Measurements from ENCODE around the gene NBEA.

The NBEA gene

DNA sequence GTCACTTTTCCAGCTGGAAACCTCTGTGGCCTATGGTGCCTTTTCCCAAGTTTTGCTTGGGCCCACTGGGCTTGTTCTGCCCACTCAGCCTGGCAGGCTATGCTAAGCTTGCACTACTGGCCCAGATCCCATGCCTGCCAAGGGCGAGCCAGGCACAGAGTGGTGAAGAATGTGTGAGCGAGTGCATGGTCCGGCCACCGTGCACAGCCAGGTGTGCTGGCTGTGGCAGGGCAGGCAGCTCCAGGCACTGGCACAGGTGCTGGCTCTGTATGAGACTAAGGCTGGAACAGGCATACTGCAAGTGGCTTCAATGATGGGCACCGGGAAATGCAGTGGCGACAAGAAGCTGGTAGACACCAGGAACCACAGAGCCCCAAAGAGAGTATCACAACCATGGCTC lies 584.5 kb downstream of the NBEA start:
- no peak for DNase-seq

DNA sequence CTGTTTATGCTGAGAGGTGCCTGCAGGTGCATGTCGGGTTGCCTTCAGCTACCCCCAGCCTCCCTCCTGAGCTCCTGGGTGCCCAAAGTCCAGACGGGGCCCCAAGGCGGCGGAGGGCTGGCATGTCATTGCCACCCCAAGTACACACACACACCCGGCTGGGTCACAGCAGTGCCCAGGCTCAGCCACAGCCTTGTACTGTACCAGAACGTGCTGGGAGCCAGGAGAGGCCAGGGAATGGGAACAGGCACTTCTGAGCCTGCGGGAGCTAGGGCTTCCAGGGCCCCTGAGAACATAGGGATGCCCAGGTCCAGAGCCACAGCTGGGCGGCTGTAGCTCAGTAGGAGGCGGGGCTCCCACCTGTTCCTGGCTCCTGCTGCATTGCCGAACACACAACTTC lies 585.4 kb downstream of the NBEA start:
- no peak for DNase-seq

DNA sequence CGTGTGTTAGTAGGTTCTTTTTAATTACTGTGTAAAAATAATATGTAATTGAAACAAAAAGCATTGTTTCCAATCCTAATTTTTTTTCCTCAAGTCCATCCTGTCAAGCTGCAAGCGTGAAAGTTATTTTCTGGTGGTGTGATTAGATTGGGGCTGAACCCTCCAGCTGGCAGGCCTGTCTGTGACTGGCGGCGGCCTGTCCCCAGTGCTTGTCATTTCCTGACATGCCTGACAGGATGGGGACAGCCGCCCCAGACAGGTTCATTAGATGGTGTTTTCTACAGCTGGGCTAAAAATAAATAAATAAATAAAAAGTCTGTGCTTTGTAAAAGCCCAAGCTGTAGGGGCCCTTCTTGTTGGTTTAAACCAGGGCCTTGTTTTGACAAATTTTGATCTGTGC lies 588.1 kb downstream of the NBEA start:
- DNase-seq, result no peak

DNA sequence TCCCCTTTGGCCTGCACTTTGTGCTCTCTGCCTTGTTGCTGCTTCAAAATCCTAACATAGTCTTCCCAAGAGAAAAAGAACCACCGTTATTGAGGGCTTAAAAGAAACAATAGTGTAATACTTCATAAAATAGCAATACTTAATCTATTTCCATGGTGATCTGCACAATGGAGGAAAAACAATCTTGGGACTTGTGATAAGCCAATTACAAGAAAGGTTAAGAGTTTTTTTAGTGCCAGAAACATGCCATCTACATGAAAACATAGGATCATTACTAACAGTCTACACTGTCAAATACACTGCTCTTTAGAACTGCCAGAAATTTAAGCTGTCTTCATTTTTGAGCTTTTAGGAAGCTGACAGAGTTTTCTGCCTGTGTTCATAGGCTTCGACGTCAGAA lies 588.5 kb downstream of the NBEA start:
- DNase-seq, result no peak

DNA sequence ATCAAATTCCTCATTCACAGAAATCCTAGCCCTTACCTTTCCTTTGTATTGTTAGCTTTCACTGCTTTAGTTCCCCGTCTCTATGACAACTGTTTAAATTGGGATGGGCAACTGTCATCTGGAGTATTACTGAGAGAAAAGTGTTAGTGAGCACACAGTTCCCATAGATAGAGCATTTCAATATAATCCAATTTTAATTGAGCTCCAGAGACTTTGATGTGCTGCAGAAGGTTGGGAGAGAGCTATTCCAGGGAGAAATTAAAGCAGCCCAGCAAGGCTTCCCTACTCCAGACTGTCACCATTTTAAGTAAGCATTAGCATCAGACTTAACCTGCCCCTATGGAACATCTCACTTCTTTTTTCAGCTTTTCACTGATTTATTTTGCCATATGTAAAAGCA lies 589.5 kb downstream of the NBEA start:
- no peak for DNase-seq

DNA sequence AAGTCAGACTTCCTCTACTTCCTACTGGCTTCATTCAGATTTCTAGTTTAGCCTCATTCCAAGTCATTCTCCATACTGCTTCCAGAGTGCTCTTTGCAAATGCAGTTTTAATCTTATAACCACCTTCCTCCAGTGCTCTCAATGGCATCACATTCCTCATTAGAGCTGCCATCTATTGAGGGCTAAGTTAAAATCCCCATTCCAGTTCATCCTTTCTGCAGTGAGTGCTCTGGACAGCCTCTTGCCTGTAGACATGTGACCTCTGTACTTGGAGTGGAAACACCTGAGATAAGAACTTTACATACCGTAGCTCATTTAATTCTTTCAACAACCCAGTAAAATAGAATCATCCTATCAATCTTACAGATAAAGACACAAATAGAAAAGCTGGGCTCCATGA lies 592.3 kb downstream of the NBEA start:
- DNase-seq, result no peak

DNA sequence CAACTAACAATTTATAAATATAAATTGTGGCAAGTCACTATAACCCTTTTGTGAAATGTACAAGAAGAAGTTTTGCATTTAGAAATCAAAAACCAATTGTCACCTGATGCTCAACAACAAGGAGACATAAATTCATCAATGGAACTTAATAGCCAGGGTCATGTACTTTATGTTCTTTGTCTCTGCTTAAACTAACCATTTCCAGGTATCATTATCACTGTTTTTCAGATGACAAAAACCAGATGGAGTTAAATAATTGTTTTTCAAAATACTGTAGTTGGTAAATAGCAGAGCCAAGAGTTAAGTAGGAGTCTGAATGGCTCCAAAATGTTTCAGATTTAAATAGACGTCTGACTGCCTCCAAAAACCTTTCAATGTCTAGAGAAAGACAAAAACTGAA lies 606.7 kb downstream of the NBEA start:
- no peak for DNase-seq

DNA sequence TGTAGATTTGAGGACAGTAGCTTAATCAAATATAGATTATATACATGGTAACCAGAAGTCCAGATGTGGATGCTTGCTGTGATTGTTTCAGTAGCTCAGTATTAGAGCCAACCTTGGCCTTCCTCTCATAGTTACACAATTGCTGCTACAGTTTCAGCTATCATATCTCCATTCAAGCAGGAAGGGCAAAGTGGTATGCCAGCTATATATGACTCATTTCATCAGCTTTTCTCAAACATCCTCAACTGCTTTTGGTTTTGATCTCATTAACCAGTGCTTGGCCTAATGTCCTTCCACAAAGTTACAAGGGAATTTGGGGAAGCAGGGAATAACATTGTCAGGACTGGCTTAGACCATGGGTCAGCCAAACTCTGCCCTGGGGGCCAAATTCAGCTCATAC lies 607.4 kb downstream of the NBEA start:
- no peak for DNase-seq

DNA sequence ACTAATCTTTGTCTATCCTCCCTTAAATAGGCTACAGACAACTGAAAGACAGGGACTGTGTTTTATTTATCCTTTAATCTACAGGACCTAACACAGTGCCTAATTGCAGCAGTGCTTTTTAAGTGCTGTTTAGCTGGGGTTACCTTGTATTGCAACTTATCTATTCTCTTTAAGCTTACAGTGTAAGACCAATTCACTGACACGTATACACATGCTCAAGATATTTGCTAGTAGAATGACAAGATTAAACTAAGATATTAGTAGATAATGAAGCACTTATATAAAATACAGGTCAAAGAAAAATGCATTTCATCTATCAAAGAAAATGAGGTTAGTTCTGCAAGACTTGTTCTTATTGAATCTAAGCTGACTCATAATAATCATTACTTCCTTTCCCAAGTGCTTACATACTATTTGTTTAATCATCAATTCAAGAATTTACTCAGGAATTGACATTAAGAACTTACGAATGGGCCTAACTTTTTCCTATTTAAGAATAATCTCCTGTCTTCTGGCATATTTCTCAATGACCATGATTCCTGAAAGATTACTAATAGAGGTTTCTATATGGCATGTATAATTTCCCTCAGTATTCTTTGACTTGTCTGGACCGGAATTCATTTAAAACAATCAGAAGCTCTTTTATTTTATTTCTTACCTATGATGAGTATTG lies 610.2 kb downstream of the NBEA start:
- DNase-seq, result no peak

DNA sequence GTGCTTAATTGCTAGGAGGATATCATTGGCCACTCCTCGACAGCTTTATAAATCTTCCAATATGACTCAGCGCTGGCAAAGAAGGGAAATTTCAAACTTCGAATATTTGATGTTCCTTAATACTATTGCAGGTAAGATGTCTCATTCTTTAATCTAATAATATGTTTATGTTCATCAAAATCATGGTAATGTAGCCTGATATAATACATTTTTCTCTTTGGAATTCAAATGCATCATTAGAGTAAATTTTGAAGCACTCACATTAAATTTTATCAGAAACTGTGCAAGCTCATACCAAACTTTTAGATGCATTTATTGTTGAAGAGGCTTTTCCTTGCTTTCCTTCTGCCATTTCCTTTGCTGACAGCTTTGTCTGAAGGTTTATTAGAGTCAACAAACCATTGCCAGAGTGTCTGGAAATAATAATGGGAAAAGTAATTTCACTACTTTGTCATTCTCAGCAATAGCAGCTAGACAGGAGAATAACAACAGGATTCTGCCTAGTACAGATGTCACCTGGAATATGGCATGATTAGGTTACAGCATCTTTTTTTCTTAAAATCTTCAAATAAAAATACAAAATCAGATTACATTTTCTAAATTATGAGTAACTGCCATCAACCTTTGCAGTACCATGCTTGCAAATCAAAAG lies 613.0 kb downstream of the NBEA start:
- no peak for DNase-seq

DNA sequence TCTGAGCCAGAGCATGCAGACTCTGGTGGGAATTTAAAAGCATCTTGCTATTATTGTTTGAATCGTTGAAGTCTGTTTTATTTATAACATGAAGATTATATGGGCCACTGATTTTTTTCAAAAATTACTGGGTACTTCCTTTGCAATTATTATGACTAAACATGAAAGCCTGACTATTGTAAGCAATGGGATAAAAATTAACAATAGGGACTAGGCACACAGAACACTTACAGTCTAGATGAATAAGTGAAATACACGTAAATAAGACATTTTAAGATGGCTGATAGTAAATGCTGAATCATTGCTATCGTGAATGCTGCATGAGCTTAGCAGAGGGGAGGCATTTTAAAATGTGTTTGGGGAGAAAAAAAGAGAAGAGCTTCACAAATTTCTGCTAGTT lies 615.4 kb downstream of the NBEA start:
- no peak for DNase-seq

DNA sequence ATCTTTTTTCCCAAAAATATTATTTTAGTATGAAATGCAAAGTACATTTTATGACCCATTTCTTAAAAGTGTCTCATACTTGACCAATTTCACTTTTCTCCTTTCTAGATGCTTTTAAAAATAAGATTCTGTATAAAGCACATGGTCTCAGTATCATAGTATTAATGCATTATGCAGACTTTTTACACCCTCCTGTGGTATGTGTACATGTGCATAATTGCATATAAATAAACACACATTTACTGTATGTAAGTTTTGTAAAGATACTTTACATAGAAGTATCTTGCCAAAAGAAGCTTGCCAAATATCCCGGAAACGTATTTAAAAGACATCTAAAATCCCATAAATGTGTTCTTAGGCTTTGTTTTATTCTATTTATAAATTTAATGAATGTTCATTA lies 619.5 kb downstream of the NBEA start:
- no peak for DNase-seq

DNA sequence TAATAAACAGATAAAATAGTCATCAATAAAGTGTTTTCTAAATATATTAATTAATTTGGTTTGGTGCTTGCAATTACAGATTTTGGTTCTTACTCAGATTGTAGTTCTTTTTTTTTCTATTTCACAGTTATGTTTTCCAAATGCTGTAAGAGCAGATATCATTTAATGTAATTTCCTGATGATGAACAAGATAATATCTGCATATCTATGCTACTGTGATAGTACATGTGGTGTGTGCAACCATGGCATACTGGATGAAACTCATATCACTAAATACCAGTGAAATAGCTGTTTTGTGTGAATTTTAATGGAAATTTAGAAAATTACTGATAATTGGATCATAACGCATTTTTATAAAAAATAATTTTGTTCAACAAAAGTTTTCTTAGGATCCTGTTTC lies 623.2 kb downstream of the NBEA start:
- no peak for DNase-seq

DNA sequence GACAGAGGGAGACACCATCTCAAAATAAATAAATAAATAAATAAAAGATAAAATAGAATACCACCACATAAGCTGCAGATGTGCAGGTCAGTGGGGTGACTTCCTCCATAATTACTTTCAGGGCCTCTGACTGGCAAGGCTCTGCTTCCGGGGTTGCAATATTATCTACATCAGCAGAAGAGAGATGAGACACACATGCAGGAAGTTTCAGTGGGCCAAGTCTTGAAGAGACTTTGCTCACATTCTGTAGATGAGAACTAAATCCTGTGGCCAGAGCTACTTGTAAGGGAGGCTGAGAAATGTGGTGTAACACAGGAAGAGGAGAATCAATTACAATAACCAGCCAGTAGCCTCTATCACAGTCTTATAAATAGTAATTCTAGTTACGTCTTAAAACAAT lies 624.3 kb downstream of the NBEA start:
- DNase-seq, result no peak

DNA sequence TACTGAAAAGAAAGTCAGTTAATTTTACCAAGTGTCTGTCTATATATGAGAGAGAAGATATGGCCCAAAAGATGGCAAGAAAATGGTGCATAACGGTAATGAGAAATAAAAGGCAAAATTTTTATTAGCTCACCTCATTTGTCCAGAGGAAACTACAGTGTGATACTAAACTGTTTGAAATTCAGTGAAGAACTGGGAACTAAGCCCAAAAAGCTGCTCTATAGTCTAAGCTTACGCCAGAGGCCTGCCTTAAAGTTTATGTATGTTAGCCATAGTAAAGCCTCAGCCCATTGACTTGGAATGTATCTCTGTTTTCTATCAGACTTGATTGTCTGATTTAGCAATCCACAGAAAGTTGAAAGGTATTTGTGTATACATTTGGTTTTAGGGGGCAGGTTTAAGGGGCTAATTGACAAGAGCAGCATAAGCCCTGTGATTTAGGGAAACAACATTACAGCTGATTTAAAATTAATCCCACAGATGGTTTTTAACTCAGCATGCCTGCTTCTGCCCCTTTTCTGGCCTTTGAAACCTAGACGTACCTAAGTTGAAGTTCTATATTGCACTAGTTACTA lies 625.4 kb downstream of the NBEA start:
- DNase-seq, result no peak

DNA sequence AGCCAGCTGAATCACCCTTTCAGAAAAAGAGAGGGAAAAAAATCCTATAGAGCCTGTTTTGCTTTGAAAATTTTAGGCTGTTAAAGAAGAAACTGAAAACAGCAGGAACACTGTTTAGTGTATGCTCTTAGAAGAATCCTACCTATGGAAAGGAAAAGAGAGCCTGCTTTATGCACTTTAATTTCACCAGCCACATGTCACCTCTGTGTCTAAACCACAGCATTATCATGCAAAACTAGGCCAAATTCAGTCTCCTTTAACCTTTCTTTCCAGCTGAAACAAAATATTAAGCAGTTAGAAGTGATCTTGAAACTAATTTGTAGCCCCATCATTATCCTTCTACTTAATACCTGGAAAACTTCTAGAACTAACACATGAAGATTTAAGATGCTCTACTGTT lies 631.6 kb downstream of the NBEA start:
- no peak for DNase-seq

DNA sequence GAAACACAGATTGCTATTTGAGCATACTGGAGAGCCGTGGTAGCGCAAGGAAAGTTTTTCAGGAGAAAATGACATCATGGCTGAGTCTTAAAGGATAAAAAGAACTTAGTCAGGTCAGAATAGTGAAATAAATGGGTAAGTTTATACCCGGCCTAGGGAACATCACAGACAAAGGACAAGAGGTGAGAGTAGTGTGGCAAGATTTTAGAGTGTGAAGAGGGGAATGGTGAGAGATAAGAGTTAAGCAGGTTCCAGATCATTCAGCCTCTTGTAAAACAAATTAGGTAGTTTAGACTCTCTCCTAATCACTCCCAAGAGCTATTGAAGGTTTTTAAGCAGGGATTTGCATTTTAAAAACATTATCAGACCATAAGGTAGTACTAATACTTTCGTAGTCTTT lies 650.4 kb downstream of the NBEA start:
- no peak for DNase-seq

DNA sequence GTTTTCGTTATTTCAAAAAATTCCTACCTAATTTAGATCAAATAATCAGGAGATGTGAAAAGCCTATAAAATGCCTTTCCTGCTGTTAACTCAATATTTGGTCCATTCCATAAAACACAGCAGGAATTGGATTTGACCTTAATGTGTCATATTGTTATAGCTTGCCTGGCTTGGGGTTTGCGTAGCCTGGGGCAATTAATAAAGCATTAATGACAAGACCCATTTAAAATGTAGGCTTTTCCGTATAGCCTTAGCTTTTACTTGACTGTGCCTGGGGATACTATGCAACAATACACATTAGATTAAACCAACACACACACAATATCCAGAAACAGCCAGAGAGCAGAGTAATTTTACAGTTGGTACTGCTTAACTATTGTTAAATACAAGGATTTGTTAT lies 651.6 kb downstream of the NBEA start:
- DNase-seq, result no peak

DNA sequence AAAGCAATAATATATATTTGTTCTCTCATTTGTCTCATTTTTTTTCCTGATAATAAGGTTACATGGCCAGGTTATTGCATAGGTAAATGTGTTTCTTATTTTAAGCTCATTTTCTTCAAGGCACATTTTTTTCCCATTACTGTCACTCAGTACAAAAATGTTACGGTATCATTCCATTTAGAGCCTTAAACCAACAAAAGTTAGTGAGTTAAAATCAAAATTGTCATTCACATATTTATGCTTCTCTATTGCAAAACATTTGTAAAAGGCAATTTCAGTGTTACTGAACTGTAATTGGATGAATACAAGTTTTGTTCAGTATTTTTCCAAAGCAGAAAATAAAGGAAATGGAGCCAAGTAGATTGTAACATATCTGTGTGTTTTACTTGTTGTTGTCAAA lies 652.0 kb downstream of the NBEA start:
- DNase-seq, result no peak

DNA sequence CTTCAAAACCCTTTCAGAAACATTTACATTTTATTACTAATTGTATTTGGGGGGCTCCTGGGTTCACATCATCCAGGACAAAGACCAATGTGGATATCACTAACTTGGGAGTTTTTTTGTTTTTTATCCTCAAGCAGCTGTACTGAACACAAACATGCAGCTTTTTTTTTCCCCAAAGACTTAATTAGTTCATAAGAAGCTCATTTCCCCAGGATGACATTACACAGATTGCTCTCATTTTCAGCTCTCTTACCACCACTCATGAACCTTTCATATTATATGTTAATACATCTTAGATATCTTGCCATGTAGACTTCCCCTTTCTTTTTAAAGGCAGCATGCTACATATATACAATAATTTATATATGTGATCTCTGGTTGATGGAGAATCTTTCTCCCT lies 653.1 kb downstream of the NBEA start:
- DNase-seq, result no peak

DNA sequence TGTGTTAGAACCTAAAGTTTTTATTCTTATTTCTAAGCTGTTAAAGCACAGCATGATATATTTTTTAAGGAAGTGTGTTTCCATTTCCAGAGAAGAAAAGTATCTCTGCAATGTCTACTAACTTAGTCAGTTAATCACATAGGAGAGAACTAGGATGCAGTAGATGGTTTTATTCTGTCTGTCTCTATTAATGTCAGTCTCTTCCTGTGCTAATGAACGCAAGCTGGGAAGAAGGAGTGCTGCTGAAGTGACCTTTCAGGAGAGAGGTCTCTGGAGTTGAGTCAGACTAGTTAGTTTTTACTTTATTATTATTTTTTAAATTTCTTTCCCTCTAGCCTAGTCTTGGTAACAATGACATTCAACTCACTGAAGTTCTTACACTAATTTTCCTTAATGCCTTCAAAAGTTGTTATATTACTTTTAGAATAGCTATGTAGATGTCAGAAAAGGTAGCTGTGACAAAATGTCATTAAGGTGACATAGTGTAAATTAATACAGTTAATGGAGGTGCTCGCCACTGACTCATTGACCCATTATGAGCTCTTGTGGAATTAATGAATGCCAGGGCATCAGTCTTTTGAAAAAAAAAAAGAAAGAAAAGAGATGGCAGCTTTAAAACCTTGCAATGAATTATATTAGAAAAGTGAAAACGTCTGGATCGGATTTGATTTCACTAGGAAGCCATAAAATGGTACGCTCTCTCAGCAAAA lies 654.4 kb downstream of the NBEA start:
- DNase-seq, result no peak

DNA sequence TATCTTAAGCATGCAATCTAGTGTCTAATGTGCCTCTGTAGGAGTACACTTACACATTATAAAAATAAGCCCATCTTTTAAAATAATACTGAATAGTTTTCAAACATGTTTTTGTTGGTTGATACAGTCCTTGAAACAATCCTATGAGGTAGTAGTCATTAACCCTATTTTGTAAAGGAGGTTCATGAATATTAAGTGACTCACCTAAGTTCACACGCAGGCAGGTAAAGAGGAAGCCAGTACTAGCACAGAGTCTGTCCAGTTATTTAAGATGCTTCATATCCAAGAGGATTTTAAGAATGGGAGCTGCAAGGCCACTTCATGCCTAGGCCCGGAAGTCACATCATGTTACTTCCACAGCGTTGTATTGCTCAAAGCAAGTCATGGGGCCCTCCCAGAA lies 655.4 kb downstream of the NBEA start:
- DNase-seq, result no peak

DNA sequence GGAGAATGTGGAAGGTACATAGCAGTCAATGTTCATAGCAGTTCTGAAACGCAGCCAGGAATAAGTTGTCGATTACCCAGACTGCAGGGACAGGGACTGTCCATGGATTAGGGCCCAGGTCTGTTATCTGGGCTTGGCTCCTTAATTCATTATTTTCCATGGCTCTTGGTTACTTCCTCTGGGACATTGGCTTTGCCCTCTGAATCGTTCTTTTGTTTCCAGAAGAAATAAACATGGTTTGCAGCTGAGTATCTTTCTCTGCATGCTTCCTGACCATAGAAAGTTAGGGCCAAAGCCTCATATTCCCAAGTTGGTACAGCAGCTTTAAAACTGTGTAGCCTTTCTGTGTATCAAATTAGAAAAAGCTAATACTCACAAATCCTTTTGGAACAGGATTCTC lies 656.2 kb downstream of the NBEA start:
- no peak for DNase-seq

DNA sequence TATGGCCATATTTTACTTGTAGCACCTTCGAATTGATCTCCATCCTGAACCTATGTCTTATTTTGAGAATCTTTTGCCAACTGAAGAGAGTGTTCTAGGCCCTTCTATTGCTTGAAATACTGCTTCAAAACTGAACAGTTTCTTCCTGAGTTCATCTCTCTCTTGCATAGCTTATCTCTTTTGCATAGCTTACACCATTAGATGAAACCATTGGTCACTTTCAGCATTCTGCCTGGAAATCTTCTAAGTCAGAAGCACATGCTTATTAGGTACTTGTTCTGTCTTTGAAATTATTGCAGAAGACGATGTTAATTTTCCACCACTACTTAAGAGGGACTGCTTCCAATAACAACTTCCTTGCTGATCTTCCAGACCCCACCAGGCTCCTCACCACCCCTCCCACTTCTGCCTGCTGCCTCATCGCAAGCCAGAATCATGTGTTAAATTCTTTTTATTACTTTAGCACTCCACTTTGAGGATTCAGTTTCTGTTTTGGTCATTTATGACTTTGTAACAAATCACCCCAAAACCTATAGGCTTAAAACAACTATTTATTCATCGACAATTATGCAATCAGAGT lies 656.8 kb downstream of the NBEA start:
- DNase-seq, result no peak

Data from NCI-H526 treated with DMSO at 0.1 percent for 48 hours (cell line).